Measurements from ENCODE around the gene VPS29. TPM values are rescaled to one million over a fixed set of nuclear protein-coding genes. Genes with fewer than 3 reads are reported as not detected.

VPS29 gene
- total RNA-seq, 1 donor from 2014 or later: 72.6 TPM

DNA sequence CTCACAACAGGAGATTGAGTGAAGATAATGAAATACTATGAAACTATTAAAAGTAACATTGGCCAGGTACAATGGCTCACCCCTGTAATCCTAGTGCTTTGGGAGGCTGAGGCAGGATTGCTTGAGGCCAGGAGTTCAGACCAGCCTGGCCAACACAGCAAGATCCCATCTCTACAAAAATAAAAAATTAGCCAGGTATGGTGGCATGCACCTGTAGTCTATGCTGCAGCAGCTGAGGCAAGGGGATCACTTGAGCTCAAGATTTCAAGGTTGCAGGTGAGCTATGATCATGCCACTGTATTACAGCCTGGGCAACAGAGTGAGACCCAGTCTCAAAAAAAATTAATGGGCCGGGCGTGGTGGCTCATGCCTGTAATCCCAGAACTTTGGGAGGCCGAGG, 15.1 kb upstream of the VPS29 start:
- no peak for DNase-seq (ENCODE audit: extremely low spot score, unreplicated experiment)
- TF ChIP-seq, protein P1, sequence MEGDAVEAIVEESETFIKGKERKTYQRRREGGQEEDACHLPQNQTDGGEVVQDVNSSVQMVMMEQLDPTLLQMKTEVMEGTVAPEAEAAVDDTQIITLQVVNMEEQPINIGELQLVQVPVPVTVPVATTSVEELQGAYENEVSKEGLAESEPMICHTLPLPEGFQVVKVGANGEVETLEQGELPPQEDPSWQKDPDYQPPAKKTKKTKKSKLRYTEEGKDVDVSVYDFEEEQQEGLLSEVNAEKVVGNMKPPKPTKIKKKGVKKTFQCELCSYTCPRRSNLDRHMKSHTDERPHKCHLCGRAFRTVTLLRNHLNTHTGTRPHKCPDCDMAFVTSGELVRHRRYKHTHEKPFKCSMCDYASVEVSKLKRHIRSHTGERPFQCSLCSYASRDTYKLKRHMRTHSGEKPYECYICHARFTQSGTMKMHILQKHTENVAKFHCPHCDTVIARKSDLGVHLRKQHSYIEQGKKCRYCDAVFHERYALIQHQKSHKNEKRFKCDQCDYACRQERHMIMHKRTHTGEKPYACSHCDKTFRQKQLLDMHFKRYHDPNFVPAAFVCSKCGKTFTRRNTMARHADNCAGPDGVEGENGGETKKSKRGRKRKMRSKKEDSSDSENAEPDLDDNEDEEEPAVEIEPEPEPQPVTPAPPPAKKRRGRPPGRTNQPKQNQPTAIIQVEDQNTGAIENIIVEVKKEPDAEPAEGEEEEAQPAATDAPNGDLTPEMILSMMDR (conservative IDR thresholded peaks at IDR 0.05): no peak
- no peak overlapping the region for H3K27ac Mint-ChIP-seq
- H3K4me3 Mint-ChIP-seq: no peak overlapping the region
- H3K9me3 Mint-ChIP-seq: no peaks in the 10 kb centered on the region
- H3K27me3 Mint-ChIP-seq: no peaks in the 10 kb centered on the region
- H3K36me3 Mint-ChIP-seq: no peaks in the 10 kb centered on the region
- H3K4me1 Mint-ChIP-seq (ENCODE audit: unreplicated experiment): no peaks in the 10 kb centered on the region

DNA sequence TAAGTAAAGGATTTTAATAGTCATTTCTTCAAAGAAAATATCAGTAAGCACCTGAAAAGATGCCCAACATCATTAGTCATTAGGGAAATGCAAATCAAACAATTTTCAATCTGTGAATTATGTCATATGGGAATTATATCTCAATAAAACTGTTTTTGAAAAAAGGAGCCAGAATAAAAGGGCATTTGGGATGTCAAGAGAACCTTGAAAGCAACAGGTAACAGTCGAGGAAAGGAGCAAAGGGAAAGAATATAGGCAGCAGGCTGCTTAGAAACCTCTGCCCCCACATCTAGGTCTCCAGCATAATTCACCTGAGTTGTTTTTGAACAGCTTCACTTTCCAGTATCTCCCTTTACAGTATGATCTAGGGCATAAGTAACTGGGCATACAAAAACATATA, 12.5 kb upstream of the VPS29 start:
- H3K36me3 Mint-ChIP-seq: no peaks in the 10 kb centered on the region
- no peak overlapping the region for H3K4me3 Mint-ChIP-seq
- TF ChIP-seq, protein P1 (conservative IDR thresholded peaks at IDR 0.05): no peak
- peaks cover 5% of the 10 kb centered on the region for H3K27me3 Mint-ChIP-seq
- no peak for DNase-seq (ENCODE audit: extremely low spot score, unreplicated experiment)
- no peaks in the 10 kb centered on the region for H3K4me1 Mint-ChIP-seq (ENCODE audit: unreplicated experiment)
- no peaks in the 10 kb centered on the region for H3K9me3 Mint-ChIP-seq
- no peak overlapping the region for H3K27ac Mint-ChIP-seq

DNA sequence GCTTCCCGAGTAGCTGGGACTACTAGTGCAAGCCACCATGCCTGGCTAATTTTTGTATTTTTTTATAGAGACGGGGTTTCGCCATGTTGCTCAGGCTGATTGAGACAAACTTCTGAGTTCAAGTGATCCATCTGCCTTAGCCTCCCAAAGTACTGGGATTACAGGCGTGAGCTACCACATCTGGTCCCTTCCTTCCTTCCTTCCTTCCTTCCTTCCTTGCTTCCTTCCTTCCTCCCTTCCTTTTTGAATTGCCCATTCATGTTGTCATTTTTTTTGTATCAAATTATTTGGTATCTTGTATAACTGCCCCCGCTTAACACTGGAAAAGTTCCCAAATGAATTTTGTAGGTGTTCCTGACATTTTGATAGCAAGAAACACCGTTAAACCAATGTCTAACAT, 11.9 kb upstream of the VPS29 start:
- TF ChIP-seq, protein P1 (conservative IDR thresholded peaks at IDR 0.05): no peak

DNA sequence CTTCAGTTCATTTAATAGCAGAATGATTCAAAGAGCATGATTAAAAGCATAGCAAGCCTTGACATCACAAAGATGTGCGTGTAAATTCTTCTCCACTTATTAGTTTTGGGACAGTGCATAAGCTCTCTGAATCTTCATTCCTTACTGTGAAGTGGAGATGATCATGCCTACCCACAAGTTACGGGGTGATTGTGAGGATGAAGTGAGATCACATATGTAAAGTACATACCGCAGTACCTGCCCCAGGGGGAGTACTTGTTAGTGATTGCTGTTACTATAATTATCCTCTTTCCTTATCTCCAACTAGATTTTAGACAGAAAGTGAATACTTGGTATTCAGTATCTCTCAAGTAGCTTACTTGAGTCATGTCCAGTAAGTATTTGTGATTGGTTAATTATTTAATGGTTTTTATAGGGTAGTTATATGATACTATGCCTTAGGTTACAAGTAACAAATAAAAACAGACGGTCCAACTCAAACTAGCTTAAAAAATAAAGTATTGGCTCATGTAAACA, 6.2 kb upstream of the VPS29 start:
- no peaks in the 10 kb centered on the region for H3K4me1 Mint-ChIP-seq (ENCODE audit: unreplicated experiment)
- no peak overlapping the region for H3K4me3 Mint-ChIP-seq
- H3K9me3 Mint-ChIP-seq: no peaks in the 10 kb centered on the region
- TF ChIP-seq, protein P1 (conservative IDR thresholded peaks at IDR 0.05): no peak
- no peaks in the 10 kb centered on the region for H3K36me3 Mint-ChIP-seq
- H3K27me3 Mint-ChIP-seq: peaks cover 5% of the 10 kb centered on the region
- no peak overlapping the region for H3K27ac Mint-ChIP-seq
- no peak for DNase-seq (ENCODE audit: extremely low spot score, unreplicated experiment)

More for the DNA sequence above, 11.9 kb upstream of the VPS29 start:
- Mint-ChIP-seq H3K36me3 (no peaks in the 10 kb centered on the region), H3K27me3 (peaks cover 5% of the 10 kb centered on the region), H3K27ac (no peak overlapping the region), H3K4me1 (ENCODE audit: unreplicated experiment) (no peaks in the 10 kb centered on the region), H3K4me3 (no peak overlapping the region), H3K9me3 (no peaks in the 10 kb centered on the region)
- DNase-seq (ENCODE audit: extremely low spot score, unreplicated experiment): no peak

DNA sequence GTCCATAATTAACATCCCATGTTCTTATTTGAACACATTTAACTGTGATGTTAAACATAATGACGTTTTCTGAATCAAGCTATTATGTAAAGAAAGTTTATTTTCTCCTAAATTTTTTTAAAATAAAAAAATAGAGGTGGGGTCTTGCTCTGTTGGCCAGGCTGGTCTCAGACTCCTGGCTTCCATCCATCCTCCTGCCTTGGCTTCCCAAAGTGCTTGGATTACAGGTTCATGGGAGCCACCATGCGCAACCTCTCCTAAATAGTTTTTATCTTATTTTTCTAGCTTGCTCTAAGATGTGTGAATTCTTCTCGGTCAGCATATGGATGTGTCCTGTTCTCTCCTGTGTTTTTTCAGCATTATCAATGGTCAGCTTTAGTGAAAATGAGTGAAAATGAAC, 3.4 kb upstream of the VPS29 start:
- H3K4me1 Mint-ChIP-seq (ENCODE audit: unreplicated experiment): peaks cover 11% of the 10 kb centered on the region
- peaks cover 6% of the 10 kb centered on the region for H3K36me3 Mint-ChIP-seq

More for the DNA sequence above, 3.4 kb upstream of the VPS29 start:
- TF ChIP-seq, protein P1 (conservative IDR thresholded peaks at IDR 0.05): no peak
- no peak for DNase-seq (ENCODE audit: extremely low spot score, unreplicated experiment)
- Mint-ChIP-seq H3K4me3 (no peak overlapping the region), H3K9me3 (peaks cover 8% of the 10 kb centered on the region), H3K27me3 (peaks cover 4% of the 10 kb centered on the region), H3K27ac (no peak overlapping the region)

All from type B pancreatic cell (in vitro differentiated cells).